H9 (cell line): Measurements from ENCODE around the gene RANBP17. TPM values are rescaled to one million over a fixed set of nuclear protein-coding genes. Genes with fewer than 3 reads are reported as not detected.

Experiments used
- DNase-seq: peaks from one replicate; pipeline ENCODE4 v3.0.0-alpha.2; 2017
- H2AFZ ChIP-seq: one replicate; pipeline ENCODE4 v1.6.1; 2013; ENCODE audit warnings: mild to moderate bottlenecking, low read length, control low read depth, moderate library complexity
- H2AK5ac ChIP-seq: 2 replicates; pipeline ENCODE4 v1.6.1; 2013; ENCODE audit warnings: low read length, control low read depth, mixed read lengths; ENCODE audit not compliant: insufficient read length
- H2BK120ac ChIP-seq: one replicate; pipeline ENCODE4 v1.6.1; 2013; ENCODE audit warnings: low read depth, mild to moderate bottlenecking, low read length, control low read depth, inconsistent platforms; ENCODE audit not compliant: poor library complexity, severe bottlenecking
- H2BK12ac ChIP-seq: 2 replicates; pipeline ENCODE4 v1.6.1; 2013; ENCODE audit warnings: low read length, control low read depth, mixed read lengths, low read depth; ENCODE audit not compliant: insufficient read length
- H2BK15ac ChIP-seq: 2 replicates; pipeline ENCODE4 v1.6.1; 2013; ENCODE audit warnings: low read depth, low read length, control low read depth
- H2BK20ac ChIP-seq: one replicate; pipeline ENCODE4 v1.6.1; 2013; ENCODE audit warnings: low read depth, mild to moderate bottlenecking, low read length, control low read depth, inconsistent platforms; ENCODE audit not compliant: poor library complexity, severe bottlenecking
- H2BK5ac ChIP-seq: 2 replicates; pipeline ENCODE4 v1.6.1; 2013; ENCODE audit warnings: low read length, control low read depth, mixed read lengths; ENCODE audit not compliant: insufficient read length
- H3K14ac ChIP-seq: 2 replicates; pipeline ENCODE4 v1.6.1; 2013; ENCODE audit warnings: low read length, control low read depth; ENCODE audit not compliant: insufficient read depth
- H3K18ac ChIP-seq: 2 replicates; pipeline ENCODE4 v1.6.1; 2013; ENCODE audit warnings: low read depth, mild to moderate bottlenecking, mixed read lengths, low read length, control low read depth; ENCODE audit not compliant: insufficient read length
- H3K23ac ChIP-seq: 2 replicates; pipeline ENCODE4 v1.6.1; 2013; ENCODE audit warnings: low read length, control low read depth, mixed read lengths, low read depth; ENCODE audit not compliant: insufficient read length
- H3K23me2 ChIP-seq: 2 replicates; pipeline ENCODE4 v1.6.1; 2013; ENCODE audit warnings: low read depth, mild to moderate bottlenecking, mixed read lengths, low read length, control low read depth; ENCODE audit not compliant: insufficient read length, poor library complexity, severe bottlenecking
- H3K27ac ChIP-seq: 2 replicates; pipeline ENCODE4 v1.5.1; 2013; ENCODE audit warnings: low read length, control low read depth, mixed read lengths, low read depth; ENCODE audit not compliant: insufficient read length
- H3K27me3 ChIP-seq: 2 replicates; pipeline ENCODE4 v1.6.1; 2013; ENCODE audit warnings: low read length, control low read depth, inconsistent platforms; ENCODE audit not compliant: insufficient read depth
- H3K4ac ChIP-seq: 2 replicates; pipeline ENCODE4 v1.6.1; 2013; ENCODE audit warnings: low read depth, mild to moderate bottlenecking, control low read depth, inconsistent platforms, low read length, moderate library complexity
- H3K4me1 ChIP-seq: 2 replicates; pipeline ENCODE4 v1.6.1; 2013; ENCODE audit warnings: low read length, control low read depth, inconsistent platforms; ENCODE audit not compliant: insufficient read depth
- H3K4me2 ChIP-seq: 2 replicates; pipeline ENCODE4 v1.6.1; 2013; ENCODE audit warnings: low read length, control low read depth, mixed read lengths; ENCODE audit not compliant: insufficient read length, insufficient read depth
- H3K56ac ChIP-seq: 2 replicates; pipeline ENCODE4 v1.6.1; 2013; ENCODE audit warnings: low read depth, mild to moderate bottlenecking, mixed read lengths, low read length, control low read depth; ENCODE audit not compliant: insufficient read length
- H3K79me1 ChIP-seq: 2 replicates; pipeline ENCODE4 v1.6.1; 2013; ENCODE audit warnings: low read depth, mild to moderate bottlenecking, moderate library complexity, low read length, control low read depth, inconsistent platforms; ENCODE audit not compliant: insufficient read depth, poor library complexity, severe bottlenecking
- H3K79me2 ChIP-seq: 2 replicates; pipeline ENCODE4 v1.6.1; 2013; ENCODE audit warnings: low read length, control low read depth, inconsistent platforms; ENCODE audit not compliant: insufficient read depth
- H3K9ac ChIP-seq: 2 replicates; pipeline ENCODE4 v1.6.1; 2013; ENCODE audit warnings: low read length, control low read depth, mixed read lengths; ENCODE audit not compliant: insufficient read length; ENCODE audit errors: extremely low read depth
- H3K9me3 ChIP-seq: one replicate; pipeline ENCODE4 v1.6.1; 2013; ENCODE audit warnings: low read depth, low read length, inconsistent platforms; ENCODE audit not compliant: control insufficient read depth
- H3T11ph ChIP-seq: one replicate; pipeline ENCODE4 v1.6.1; 2013; ENCODE audit warnings: mild to moderate bottlenecking, low read length, control low read depth, inconsistent platforms
- H4K20me1 ChIP-seq: one replicate; pipeline ENCODE4 v1.6.1; 2013; ENCODE audit not compliant: control insufficient read depth, insufficient read length, insufficient read depth
- H4K5ac ChIP-seq: 2 replicates; pipeline ENCODE4 v1.6.1; 2013; ENCODE audit warnings: low read depth, mild to moderate bottlenecking, mixed read lengths, low read length, control low read depth; ENCODE audit not compliant: insufficient read length
- H4K8ac ChIP-seq: replicated peaks from 2 replicates; pipeline ENCODE4 v1.6.1; 2013; ENCODE audit warnings: low read length, control low read depth, mixed read lengths, low read depth; ENCODE audit not compliant: insufficient read length
- H4K91ac ChIP-seq: 2 replicates; pipeline ENCODE4 v1.6.1; 2013; ENCODE audit warnings: low read depth, mild to moderate bottlenecking, moderate library complexity, mixed read lengths, low read length, control low read depth; ENCODE audit not compliant: insufficient read length
- H3K27ac Mint-ChIP-seq, 3 experiments: 2 replicates in 2 of 3; 3 replicates in 1 of 3; pipeline ENCODE4 v1.8.0; 2020 to 2021; ENCODE audit warnings: mixed read lengths in 3 of 3, mild to moderate bottlenecking in 1 of 3, moderate library complexity in 1 of 3
- H3K27me3 Mint-ChIP-seq: 2 replicates; pipeline ENCODE4 v1.8.0; 2021; ENCODE audit warnings: low read depth, mild to moderate bottlenecking, moderate library complexity, mixed read lengths
- H3K36me3 Mint-ChIP-seq, 3 experiments: 2 replicates in 2 of 3; 3 replicates in 1 of 3; pipeline ENCODE4 v1.8.0; 2020 to 2021; ENCODE audit warnings: low read depth in 3 of 3, mixed read lengths in 3 of 3; ENCODE audit not compliant: insufficient read depth in 1 of 3
- H3K4me1 Mint-ChIP-seq, 2 experiments: 2 replicates each; pipeline ENCODE4 v1.8.0; 2020; ENCODE audit warnings: mixed read lengths in 2 of 2
- H3K4me3 Mint-ChIP-seq, 2 experiments: 2 replicates in 1 of 2; 3 replicates in 1 of 2; pipeline ENCODE4 v1.8.0; 2020 to 2021; ENCODE audit warnings: mild to moderate bottlenecking in 2 of 2, mixed read lengths in 2 of 2, moderate library complexity in 1 of 2
- H3K9me3 Mint-ChIP-seq, 2 experiments: 2 replicates in 1 of 2; 3 replicates in 1 of 2; pipeline ENCODE4 v1.8.0; 2020; ENCODE audit warnings: mild to moderate bottlenecking in 2 of 2, mixed read lengths in 2 of 2, moderate library complexity in 1 of 2
- total RNA-seq: library from RNA; stranded (reverse); gene quantifications from 2 replicates; pipeline ENCODE4 v1.2.1, GENCODE V29; 2021
- TF ChIP-seq, protein P1 (sequence below): fragments of 200-600 bp; sonication (generic); conservative IDR thresholded peaks from 3 replicates; pipeline ENCODE4 v1.8.0; 2021; ENCODE audit warnings: antibody characterized with exemption, mild to moderate bottlenecking

Gene RANBP17
- total RNA-seq, 1 experiment from 2014 or later = 16.5 TPM

DNA sequence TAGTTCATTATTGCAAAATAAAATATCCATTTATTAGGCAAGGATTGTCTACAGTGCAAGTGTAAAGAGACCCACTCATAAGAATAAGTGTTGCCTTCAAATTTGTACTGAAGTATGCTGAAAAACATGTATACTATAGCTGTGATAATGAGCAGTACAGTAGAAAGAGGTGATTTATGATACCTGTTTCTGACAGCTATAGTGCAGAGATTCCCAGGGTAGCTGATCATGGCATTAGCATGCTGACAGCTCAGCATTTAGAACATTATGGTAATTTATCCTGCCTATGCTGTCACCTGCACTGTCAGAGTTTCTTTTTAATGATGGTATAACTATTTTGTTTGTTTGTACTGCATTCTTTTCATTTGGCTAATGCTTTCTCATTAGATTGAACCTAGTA is 269.7 kb downstream of the RANBP17 start:
- no peak overlapping the region for H2BK20ac ChIP-seq
- no peak overlapping the region for H2AK5ac ChIP-seq
- no peak overlapping the region for H4K8ac ChIP-seq
- no peak overlapping the region for H2BK12ac ChIP-seq
- H3K36me3 Mint-ChIP-seq = no peaks in the 10 kb centered on the region
- no peaks in the 10 kb centered on the region for H3K27me3 Mint-ChIP-seq
- H4K20me1 ChIP-seq = no peaks in the 10 kb centered on the region
- no peak overlapping the region for H4K5ac ChIP-seq
- H3K4me1 Mint-ChIP-seq = peaks cover 0 to 2% of the 10 kb centered on the region in 2 experiments; a peak in 1 of 4 replicates
- H3K27ac ChIP-seq = no peak overlapping the region
- H2BK5ac ChIP-seq = no peak overlapping the region
- no peaks in the 10 kb centered on the region for H3K79me1 ChIP-seq
- H3K4ac ChIP-seq = no peak overlapping the region
- no peaks in the 10 kb centered on the region for H3K9me3 Mint-ChIP-seq
- H4K91ac ChIP-seq = no peak overlapping the region
- H3K4me3 Mint-ChIP-seq = no peak overlapping the region
- no peaks in the 10 kb centered on the region for H3K79me2 ChIP-seq
- H3K4me1 ChIP-seq = no peaks in the 10 kb centered on the region
- H2AFZ ChIP-seq = no peak overlapping the region
- H2BK120ac ChIP-seq = no peak overlapping the region
- no peak for DNase-seq
- no peak overlapping the region for H3T11ph ChIP-seq
- H3K9me3 ChIP-seq = no peaks in the 10 kb centered on the region
- H3K56ac ChIP-seq = no peak overlapping the region
- H3K27me3 ChIP-seq = no peaks in the 10 kb centered on the region
- no peak overlapping the region for H3K27ac Mint-ChIP-seq
- H3K9ac ChIP-seq = no peak overlapping the region
- no peak overlapping the region for H3K14ac ChIP-seq
- TF ChIP-seq, protein P1, sequence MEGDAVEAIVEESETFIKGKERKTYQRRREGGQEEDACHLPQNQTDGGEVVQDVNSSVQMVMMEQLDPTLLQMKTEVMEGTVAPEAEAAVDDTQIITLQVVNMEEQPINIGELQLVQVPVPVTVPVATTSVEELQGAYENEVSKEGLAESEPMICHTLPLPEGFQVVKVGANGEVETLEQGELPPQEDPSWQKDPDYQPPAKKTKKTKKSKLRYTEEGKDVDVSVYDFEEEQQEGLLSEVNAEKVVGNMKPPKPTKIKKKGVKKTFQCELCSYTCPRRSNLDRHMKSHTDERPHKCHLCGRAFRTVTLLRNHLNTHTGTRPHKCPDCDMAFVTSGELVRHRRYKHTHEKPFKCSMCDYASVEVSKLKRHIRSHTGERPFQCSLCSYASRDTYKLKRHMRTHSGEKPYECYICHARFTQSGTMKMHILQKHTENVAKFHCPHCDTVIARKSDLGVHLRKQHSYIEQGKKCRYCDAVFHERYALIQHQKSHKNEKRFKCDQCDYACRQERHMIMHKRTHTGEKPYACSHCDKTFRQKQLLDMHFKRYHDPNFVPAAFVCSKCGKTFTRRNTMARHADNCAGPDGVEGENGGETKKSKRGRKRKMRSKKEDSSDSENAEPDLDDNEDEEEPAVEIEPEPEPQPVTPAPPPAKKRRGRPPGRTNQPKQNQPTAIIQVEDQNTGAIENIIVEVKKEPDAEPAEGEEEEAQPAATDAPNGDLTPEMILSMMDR = no peak
- no peak overlapping the region for H3K4me2 ChIP-seq
- H3K23me2 ChIP-seq = no peaks in the 10 kb centered on the region
- H2BK15ac ChIP-seq = no peak overlapping the region
- H3K23ac ChIP-seq = no peak overlapping the region
- H3K18ac ChIP-seq = no peak overlapping the region
